ENCODE data around the gene SVIL.

DNA sequence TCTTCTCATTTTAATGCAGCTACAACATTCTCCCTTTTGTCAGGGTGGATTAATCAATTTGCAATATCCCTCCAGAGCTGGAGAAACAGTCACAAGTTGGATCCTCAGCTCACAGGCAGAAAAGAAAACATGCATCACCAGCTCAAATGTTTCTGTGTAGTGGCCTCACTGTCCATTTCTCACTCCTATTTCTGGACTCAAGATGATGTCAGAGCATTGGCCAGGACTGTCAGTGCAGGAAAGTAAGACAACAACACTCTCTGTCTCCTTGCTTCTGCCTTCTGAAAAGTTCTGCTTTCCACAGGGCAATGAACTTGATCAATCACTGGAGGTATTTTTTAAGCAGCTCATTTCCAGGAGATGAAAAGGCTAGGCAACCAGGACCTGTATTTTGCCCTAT, 8.2 kb upstream of the SVIL start:
- no peak for TF ChIP-seq EZH2 (IDR thresholded peaks at IDR 0.05)
- no peak for TF ChIP-seq POLR2AphosphoS5 (IDR thresholded peaks at IDR 0.05; ENCODE audit: borderline replicate concordance, low read depth, low read length)
